Lung (tissue), 12 donors: ENCODE measurements around the gene CHIC2. TPM values are rescaled to one million over a fixed set of nuclear protein-coding genes. Genes with fewer than 3 reads are reported as not detected.

Experiments
- ATAC-seq: fragments of 200-7000 bp; cut with Tn5 transposase; one replicate; pipeline ENCODE4 v1.9.1; 2020; ENCODE audit warnings: moderate number of reproducible peaks; ENCODE audit not compliant: insufficient read depth, low FRiP score
- DNase-seq, 3 donors: peaks; one replicate each; pipeline ENCODE4 v3.0.0-alpha.2; 2013 to 2017
- H3K27ac ChIP-seq, 2 donors: one replicate each; pipeline ENCODE4 v1.5.1; 2013; ENCODE audit warnings: mild to moderate bottlenecking in 2 of 2, moderate library complexity in 2 of 2, control low read depth in 1 of 2, inconsistent platforms in 1 of 2, low read depth in 1 of 2, low read length in 1 of 2
- H3K27me3 ChIP-seq, 3 donors: one replicate each; pipeline ENCODE4 v1.5.1; 2013; ENCODE audit warnings: low read length in 2 of 3; ENCODE audit not compliant: control insufficient read depth in 3 of 3, insufficient read depth in 3 of 3
- H3K36me3 ChIP-seq, 4 donors: one replicate each; pipeline ENCODE4 v1.5.1; 2013; ENCODE audit warnings: low read length in 4 of 4, mild to moderate bottlenecking in 1 of 4, moderate library complexity in 1 of 4; ENCODE audit not compliant: control insufficient read depth in 4 of 4, insufficient read depth in 4 of 4
- H3K4me1 ChIP-seq, 5 donors: one replicate each; pipeline ENCODE4 v1.5.1; 2013; ENCODE audit warnings: low read length in 5 of 5, mild to moderate bottlenecking in 2 of 5, moderate library complexity in 1 of 5; ENCODE audit not compliant: control insufficient read depth in 5 of 5, insufficient read depth in 5 of 5
- H3K4me3 ChIP-seq: one replicate; pipeline ENCODE4 v1.5.1; 2013; ENCODE audit warnings: mild to moderate bottlenecking, control low read depth, moderate library complexity
- H3K9ac ChIP-seq, 2 donors: one replicate each; pipeline ENCODE4 v1.5.1; 2013; ENCODE audit warnings: low read length in 2 of 2, control low read depth in 1 of 2; ENCODE audit not compliant: insufficient read depth in 1 of 2
- H3K9me3 ChIP-seq, 4 donors: one replicate each; pipeline ENCODE4 v1.5.1; 2013; ENCODE audit warnings: low read length in 3 of 4, mild to moderate bottlenecking in 1 of 4, moderate library complexity in 1 of 4; ENCODE audit not compliant: control insufficient read depth in 4 of 4, insufficient read depth in 3 of 4
- CTCF ChIP-seq: IDR thresholded peaks from 2 replicates; pipeline ENCODE4 v1.5.1; 2012; ENCODE audit warnings: mild to moderate bottlenecking; ENCODE audit errors: control extremely low read depth, extremely low read depth
- WGBS, 2 donors: extraction: QIAGEN DNeasy Blood & Tissue Kit; methylation state at CpG; one replicate each; pipeline ENCODE4 v1.1.7; 2013; 5-methylcytosine and 5-hydroxymethylcytosine counted together
- polyA plus RNA-seq, 2 donors: library from polyadenylated mRNA; stranded (reverse); fragments of 200-250 nt; gene quantifications; one replicate each; pipeline ENCODE4 v1.2.1, GENCODE V29; 2013
- total RNA-seq, 2 donors: library from RNA; depleted of rRNA in 1 of 2; stranded (reverse); fragments of >200 nt in 1 of 2; gene quantifications; one replicate each; pipeline ENCODE4 v1.2.1, GENCODE V29; 2014 to 2021
- donor health status: control.
- donor health status: control.
- donor health status: Bipolar disorder and iron deficiency.
- donor health status: healthy.
- donor health status: DM: yes; HTN: yes; CAD: no.

CHIC2 gene
- total and polyA plus RNA-seq, 4 donors: 12.6 to 52.8 (median 30.5) TPM

DNA sequence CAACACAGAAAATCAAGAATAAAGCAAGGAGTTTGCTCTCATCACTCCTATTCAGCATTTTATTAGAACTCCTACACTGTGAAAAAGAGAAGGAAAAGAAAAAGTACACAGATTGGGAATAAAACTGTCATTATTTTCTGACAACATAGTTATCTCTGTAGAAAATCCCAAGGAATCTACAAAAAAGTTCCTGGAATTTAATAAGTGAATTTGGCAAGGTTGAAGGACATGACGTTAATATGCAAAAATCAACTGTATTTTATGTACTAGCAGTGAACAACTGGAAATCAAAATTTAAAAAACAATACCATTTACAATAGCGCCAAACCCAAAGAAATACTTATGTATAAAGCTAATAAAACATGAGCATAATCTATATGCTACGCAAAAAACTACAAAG is 26.3 kb downstream of the CHIC2 start:
- H3K9ac ChIP-seq: no peak overlapping the region
- H3K27me3 ChIP-seq: no peaks in the 10 kb centered on the region
- peaks cover 0 to 11% (median 3%) of the 10 kb centered on the region in 4 donors for H3K36me3 ChIP-seq
- WGBS, 2 donors: 94 to 95% methylated on average over 3 of the region's 3 CpGs
- no peak overlapping the region for H3K27ac ChIP-seq
- no peak for ATAC-seq
- H3K9me3 ChIP-seq: no peaks in the 10 kb centered on the region
- H3K4me3 ChIP-seq: no peak overlapping the region
- H3K4me1 ChIP-seq: peaks cover 0 to 3% (median 0%) of the 10 kb centered on the region in 5 donors
- no peak for DNase-seq
- TF ChIP-seq CTCF: no peak

GRCh38 chr4:54036184-54036583 is 28.2 kb downstream of the CHIC2 start:
- Histone ChIP-seq H3K4me3 (no peak overlapping the region), H3K9ac (no peak overlapping the region), H3K9me3 (no peaks in the 10 kb centered on the region), H3K4me1 (peaks cover 0 to 3% (median 0%) of the 10 kb centered on the region in 5 donors), H3K27ac (no peak overlapping the region), H3K36me3 (peaks cover 0 to 12% (median 2%) of the 10 kb centered on the region in 4 donors), H3K27me3 (no peaks in the 10 kb centered on the region)
- DNase-seq (no peak), ATAC-seq (no peak)
- TF ChIP-seq CTCF: no peak
- WGBS, 2 donors: 94 to 95% methylated on average over 4 of the region's 4 CpGs

GRCh38 chr4:54032558-54033135 is 31.8 kb downstream of the CHIC2 start:
- WGBS, 2 donors: 76 to 81% methylated on average over 3 of the region's 3 CpGs
- H3K9ac ChIP-seq: no peak overlapping the region
- H3K4me1 ChIP-seq: peaks cover 0 to 3% (median 0%) of the 10 kb centered on the region in 5 donors
- no peaks in the 10 kb centered on the region for H3K9me3 ChIP-seq
- H3K4me3 ChIP-seq: no peak overlapping the region
- no peak overlapping the region for H3K27ac ChIP-seq
- H3K36me3 ChIP-seq: peaks cover 0 to 14% (median 2%) of the 10 kb centered on the region in 4 donors
- DNase-seq: no peak
- no peak for ATAC-seq
- H3K27me3 ChIP-seq: no peaks in the 10 kb centered on the region
- TF ChIP-seq CTCF: no peak

GRCh38 chr4:54027311-54027710 is 37.1 kb downstream of the CHIC2 start:
- Histone ChIP-seq H3K4me3 (no peak overlapping the region), H3K27me3 (no peaks in the 10 kb centered on the region), H3K36me3 (peaks cover 0 to 6% (median 0%) of the 10 kb centered on the region in 4 donors), H3K4me1 (peaks cover 0 to 2% (median 0%) of the 10 kb centered on the region in 5 donors), H3K9me3 (no peaks in the 10 kb centered on the region), H3K9ac (no peak overlapping the region), H3K27ac (no peak overlapping the region)
- WGBS, 2 donors: 92 to 93% methylated on average over 1 of the region's 1 CpG
- no peak for TF ChIP-seq CTCF
- DNase-seq (no peak), ATAC-seq (no peak)
